ENCODE data around the gene LRRFIP2.

GRCh38 chr3:37214076-37214475 is 39.7 kb upstream of the LRRFIP2 start:
- TF ChIP-seq CTCF (IDR thresholded peaks at IDR 0.05), result no peak
- TF ChIP-seq POLR2A (IDR thresholded peaks at IDR 0.05), result no peak
- TF ChIP-seq EP300 (IDR thresholded peaks at IDR 0.05), result no peak

All from ovary (tissue), 3 donors.